ENCODE data around the gene ZWILCH.
"Not testable (repeated sequence)": the region's sequence is repeated elsewhere in the genome, so short reads cannot be mapped to it uniquely, and the experiment has no call there.

The ZWILCH gene

DNA sequence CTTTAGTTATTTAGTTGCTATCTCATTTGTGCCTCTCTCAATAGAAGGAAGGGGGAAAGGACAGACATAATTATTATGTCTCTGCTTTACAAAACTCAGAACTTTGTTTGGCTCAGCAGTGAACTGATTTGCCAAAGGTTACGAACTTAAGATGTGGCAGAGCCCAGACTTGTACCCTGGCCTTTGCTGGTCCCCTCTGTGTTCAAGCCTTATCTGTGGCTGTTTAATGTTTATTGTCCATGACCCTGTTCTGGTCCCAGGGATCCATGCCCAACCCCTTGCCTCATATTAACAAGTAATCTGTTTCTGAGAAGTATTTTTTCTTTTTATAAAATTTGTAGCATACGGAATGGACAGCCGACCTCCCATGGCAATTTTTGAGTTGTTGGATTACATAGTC, 18.2 kb upstream of the ZWILCH start:
- DNase-seq: no peak

DNA sequence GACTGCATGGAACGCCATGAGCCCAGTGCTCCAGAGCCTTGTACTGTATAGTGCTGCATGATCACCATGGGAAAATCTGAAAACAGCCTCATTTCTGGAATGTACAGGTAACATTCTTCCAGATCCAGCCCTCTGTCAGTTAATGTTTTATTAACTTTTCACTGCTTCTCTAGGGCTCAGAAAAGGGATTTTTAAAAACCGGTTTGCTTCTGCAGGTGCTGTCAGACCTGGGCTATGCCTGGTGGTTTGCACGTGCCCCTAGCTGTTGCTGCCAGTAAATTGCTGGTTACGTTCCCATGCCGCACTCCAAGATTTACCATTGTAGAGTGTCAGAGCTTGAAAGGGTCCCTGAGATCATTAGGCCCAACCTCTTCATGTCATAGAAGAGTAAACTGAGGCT, 16.6 kb upstream of the ZWILCH start:
- DNase-seq: no peak

DNA sequence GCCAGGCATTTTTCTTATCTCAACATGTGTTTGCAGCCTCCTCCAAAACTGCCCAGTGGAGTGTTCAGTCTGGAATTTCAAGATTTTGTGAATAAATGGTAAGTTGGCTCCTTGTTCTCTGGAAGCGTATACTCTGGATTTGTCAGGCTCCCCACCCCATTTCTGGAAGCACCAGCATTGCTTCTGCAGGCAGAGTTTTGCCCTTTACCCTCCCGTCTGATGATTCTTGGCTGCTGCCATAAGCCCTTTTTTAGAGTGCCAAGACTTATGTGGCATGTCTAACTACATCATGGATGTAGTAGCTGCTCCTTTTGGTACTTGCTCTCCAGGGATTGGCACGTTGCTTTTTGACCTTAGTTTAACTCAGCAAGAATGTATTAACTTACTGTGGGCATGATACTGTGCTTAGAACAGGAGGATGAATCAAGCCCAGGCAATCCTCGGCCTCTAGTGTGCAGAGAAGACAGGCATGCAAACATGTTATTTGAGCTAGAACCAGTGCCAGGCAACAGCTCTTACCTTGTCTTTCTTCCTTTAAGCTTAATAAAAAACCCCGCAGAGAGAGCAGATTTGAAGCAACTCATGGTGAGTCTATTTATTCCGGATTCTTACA, 15.8 kb upstream of the ZWILCH start:
- DNase-seq: no peak

DNA sequence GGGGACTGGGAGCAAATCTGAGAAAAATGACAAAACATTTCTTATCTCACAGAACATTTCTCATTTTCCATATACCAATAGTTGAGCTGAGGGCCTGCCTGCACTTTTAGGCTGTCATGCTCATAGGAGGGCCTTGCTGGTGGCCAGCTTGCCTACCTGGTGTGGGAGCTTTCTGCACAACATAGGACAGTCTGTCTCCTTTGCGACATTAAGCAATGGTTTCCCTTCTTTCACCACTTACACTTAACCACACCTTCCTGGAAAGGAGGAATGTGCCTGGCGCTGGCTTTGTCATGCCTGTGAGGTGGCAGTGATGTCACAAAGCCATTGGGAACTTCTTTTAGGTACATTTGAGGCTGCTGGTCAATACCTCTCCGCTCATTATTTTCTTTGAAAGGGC, 13.3 kb upstream of the ZWILCH start:
- no peak for DNase-seq

DNA sequence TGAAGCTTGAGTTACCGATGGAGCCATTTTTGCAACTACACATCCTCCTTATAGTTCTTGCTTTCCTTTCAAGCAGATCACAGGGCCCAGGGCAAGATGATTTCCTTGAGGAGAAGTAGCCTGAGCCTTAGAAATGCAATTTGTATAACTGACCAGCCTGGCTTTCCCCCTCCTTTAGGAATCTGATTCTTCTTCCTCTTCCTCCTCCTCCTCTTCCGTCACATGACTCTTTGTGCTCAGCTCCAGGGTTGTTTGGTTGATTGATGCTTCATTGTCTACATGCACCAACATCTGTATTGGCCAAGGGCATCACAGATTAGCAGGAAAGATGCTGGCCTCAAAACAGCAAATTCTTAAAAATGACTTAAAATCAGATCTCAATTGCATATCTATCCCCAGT, 10.9 kb upstream of the ZWILCH start:
- DNase-seq: no peak

DNA sequence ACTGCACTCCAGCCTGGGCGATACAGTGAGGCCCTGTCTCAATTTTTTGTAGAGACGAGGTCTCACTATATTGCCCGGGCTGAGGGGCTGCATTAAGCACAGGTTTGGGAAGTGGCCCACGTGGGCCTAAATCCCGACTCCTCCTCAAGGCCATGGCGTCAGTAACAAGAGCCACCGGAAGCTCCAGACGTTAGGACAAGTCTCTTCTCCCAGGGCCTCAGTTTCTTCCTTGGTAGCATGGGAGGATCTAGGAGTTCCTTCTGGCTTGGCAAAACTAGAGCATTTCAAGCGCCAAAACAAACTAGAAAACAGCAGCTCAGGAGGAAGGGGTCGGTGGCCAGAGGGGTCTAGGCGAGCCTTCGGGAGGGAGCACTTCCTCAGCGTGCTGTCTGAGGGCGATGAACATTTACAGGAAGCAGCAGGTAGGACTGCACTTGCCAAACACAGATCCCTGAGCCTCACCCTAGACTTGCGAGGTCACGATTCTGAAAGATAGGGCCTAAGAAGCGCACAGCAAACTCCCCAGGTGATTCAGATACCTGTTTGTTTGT, 8.1 kb upstream of the ZWILCH start:
- DNase-seq: no peak

DNA sequence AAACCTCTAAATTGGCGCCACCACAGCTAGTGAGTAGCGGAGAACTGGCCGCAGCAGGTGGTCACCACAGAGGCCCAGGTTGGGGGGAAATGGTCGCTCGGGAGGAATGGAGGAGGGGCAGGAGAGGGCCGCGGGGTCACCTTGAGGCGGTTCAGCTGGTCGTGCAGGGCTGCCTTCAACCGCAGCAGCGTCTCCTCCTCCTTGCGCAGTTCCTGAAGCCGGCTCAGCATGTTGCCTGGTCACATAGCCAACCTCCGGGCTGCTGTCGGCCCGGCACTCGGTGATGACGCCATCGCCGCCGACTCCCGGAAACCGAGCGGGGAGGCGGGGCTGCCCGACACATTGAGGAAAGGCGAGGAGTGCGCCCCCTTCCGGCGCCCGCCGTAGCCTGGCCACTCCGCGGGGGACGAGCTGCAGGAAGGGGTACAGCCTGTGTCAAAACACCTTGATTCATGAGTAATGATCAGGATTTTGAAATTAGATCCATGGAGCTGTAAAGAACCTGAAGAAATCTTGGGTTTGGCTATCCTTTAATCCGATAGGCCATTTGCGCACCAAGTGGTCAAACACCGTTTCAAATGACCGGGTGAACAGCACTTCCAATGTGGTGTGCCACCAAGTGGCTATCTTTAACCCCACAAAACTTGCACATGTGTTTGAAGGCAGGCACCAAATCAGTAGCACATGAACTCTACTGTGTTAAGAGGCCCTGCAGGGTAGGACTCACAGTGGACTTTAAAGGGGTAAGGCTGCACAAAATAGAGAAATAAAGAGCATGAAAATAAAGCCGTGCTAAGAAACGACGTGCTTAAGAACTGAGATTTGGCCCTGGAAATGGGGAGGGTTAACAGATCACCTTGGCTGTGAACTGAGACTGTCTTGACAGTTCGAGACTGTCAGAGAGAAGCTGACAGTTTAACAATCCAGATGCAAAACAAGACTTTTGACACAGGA, 7.3 kb upstream of the ZWILCH start, which contains the start of gene SNAPC5:
Gene SNAPC5 (minus strand): TSS at position 261 of the 954 bp plus-strand sequence. CDS start 31 bp downstream, at position 230.
- DNase-seq: peak; percentile 95

DNA sequence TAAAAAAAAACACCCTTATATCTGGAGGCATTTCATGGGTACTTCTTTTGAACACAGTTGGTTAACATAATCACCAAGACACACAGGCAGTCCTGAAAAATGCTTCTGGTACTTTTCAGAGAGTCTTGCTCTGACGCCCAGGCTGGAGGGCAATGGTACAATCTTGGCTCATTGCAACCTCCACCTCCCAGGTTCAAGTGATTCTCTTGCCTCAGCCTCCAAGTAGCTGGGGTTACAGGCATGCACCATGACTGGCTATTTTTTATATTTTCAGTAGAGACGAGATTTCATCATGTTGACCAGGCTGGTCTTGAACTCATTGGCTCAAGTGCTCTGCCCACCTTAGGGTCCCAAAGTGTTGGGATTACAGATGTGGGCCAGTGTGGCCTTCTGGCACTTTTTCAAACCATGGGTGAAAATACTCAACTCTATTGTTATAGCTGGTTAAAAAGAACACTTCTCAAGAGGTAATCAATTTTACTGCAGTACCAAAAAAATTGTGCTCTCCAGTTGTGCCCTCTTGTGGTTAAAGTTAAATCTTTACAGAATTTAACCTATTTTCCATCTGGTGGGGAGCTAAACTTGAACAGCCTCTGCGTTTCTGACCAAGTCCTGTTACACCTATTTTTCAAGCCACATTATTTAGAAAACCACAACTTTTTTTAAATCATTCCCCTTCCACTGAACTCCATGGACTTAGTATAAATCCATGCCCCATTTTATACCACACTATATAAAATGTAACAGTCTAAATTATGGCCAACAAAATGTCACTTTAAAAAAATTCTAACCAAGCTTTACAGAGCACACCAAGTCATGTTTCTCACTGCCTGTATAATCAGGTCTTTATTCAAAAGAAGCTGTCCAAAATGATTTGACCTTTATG, 6.4 kb upstream of the ZWILCH start:
- peak; percentile 19 for DNase-seq

DNA sequence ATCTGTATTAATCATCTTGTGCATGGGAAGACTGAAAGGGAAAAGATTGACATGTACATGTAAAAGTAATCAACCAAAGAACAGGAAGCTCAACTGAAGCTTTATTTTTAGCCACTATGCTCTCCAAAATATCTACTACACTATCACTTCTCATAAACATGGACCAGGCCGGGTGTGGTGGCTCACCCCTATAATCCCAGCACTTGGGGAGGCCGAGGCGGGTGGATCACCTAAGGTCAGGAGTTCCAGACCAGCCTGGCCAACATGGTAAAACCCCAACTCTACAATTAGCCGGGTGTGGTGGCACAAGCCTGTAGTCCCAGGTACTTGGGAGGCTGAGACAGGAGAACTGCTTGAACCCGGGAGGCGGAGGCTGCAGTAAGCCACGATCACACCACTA, 4.8 kb upstream of the ZWILCH start:
- not testable (repeated sequence) for DNase-seq

DNA sequence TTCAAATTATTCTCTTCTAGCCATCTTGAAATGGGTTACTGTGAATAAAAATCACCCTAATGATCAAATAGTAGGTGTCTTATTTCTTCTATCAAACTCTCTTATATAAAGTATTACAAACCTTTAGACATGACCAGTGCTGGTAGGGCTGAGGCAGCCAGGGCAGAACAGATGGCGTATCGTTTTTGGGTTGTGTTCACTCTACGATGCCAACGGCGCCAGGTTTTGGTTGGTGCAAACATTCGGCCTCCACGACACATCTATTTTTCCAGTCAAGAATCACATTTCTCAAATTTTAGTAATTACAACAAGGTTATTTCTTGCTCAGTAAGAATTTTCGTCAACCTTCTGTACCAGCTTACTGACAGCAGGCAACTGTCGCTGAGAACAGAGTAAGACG, 2.6 kb upstream of the ZWILCH start:
- no peak for DNase-seq

DNA sequence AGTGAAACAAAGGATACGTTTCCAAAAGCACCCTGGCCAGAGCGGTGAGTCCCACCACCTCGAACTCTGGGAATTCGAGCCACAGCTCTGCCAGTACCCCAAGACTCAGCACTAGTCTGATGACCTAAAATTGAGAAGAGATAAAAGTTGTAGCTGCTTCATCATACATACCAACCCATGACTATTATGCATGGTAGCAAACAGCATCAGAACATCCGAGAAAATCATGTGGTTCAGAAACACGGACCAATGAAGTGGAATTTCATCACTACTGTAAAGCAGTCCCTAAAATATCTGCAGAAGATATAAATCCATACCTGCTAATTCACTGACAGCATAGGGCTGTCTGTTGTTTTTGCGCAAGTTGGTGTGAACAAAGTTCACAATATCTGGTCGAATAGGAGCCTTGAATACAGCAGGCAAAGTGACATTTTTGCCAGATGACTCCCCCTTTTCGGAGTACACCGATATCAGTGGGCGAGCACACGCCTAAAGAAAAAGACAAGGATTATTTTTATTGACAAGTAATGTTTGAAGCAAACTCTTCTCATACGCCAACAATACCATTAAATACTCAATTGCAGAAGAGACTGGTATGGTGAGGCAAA, 2.0 kb upstream of the ZWILCH start:
- not testable (repeated sequence) for DNase-seq

DNA sequence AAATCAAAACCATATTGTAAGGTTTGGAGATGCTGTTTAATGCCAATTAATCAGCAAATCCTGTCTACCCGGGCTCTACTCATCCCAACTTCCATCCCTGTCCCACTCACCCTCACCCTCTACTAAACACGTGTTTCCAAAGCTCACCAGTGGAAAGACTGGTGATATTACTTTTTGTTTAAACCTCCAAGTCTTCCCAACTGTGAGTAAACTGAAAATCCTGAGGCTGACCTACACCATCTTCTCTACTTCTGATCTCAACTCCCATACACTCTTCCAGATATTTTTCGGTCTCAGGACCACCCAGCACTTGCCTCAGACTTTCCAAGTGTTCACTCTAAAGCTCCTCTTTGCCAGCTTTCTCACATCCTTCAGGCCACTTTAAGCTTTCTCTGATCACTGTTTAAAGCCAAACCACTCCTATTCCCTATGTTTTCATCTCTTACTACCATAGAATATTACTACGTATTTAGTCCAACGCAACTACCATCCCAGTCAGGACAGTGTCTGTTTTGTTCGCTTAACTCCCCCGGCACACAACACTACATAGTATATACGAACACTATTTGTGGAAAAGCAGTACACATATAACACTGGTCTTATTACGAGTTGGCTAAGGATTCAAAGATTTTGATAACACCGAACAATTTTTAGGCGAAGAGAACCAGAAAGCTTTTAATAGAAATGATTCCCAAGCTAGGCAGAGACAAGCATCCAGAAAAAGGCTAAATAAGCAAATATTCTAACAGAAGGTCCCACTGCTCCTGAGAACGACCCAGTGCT, 1.2 kb upstream of the ZWILCH start:
- no peak for DNase-seq

DNA sequence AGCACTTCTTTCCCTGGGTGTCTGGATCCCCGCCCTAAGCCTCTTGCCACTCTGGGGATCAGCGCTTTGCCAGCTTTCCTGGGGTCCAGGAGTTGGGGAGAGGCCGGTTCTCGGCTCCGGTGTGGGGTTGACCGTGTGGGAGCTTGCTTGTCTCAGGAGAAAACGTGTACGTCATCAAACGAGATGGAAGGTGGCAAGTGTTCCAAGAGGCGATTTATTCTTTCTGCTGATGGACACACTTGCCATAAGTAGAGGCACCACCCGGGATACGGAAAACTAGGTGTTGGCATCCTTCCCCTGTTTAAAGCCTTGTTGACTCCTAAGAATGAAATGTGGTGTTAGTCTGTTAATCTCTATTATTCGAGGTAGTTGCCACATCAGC, 295 bp downstream of the ZWILCH start:
- no peak for DNase-seq

DNA sequence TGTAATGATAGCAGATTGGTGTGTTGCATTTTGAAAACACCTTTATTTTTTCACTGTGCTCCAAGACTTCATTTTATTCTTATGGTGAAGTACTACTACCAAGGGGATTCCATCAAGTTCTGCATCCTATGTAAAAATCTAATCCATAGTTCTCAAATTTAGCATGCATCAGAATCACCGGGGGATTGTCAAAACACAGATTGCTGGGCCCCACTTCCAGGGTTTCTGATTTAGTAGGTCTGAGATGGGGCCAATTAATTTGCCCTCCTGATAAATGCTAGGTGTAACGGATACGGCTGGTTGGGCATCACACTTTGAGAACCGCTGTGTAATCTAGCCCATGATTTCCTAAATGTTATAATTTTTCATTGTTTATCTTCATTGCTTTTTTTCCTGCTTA, 692 bp downstream of the ZWILCH start:
- no peak for DNase-seq

DNA sequence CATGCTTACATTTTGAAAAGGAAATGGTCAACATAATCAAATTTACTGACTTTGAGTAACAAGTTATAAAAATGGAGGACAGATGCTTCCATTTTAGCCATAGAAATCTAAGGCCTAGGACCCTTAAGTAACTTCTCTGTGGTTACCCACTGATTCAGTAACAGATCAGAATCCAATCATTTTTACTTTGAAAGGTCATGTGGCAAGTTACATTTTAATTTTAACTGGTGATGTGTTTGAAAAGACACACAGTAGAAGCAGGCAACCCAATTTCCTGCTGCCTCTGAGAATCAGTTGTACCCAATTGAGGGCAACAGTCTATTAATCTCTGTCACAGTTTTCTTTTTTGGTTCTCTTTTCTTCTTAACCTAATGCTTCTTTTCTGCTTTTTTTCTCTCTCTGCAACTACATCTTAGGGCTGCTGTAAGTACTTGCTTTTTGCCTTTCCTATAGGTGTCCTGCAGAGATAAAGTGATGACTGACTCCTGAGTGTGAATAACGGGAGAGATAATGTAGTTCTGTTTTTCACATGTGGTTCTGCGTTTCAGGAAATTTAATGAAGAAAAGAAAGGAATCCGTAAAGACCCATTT, 3.3 kb downstream of the ZWILCH start:
- DNase-seq: no peak

DNA sequence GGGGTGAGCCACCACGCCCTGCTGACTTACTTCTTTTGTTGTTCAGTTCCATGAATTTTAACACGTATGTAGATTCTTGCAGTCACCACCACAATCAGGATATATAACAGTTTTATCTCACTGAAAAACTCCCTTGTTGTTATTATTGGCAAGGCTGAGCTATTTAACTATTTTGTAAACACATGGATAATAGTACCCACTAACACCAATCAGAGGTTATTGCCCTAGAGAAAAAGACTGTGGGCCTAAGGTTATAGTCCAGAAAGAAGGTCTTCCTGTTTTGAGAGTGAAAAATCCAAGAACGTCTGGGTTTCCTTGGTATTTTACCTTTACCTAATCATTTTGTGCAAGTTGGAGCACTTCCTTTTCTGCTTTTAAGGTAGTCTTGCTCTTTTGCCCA, 9.5 kb downstream of the ZWILCH start:
- DNase-seq: no peak

DNA sequence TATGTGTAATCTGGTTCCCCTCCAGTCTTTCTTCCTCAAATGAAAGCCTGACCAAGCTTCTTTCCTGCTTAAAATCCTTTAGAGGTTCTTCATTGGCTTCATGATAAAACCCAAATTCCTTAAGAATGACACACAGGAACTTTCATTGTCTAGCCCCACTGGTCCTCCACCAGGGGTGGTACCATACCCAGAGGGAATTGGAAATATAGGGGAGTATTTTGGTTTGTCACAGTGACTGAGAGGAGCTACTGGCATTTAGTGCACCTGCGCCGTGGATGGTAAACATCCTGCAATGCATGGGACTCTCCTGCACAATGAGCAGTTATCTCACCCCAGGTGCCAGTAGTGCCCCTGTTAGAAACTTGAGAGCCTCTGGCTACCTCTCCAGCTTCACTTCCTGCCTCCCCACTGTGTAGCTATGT, 10.8 kb downstream of the ZWILCH start:
- DNase-seq: no peak

DNA sequence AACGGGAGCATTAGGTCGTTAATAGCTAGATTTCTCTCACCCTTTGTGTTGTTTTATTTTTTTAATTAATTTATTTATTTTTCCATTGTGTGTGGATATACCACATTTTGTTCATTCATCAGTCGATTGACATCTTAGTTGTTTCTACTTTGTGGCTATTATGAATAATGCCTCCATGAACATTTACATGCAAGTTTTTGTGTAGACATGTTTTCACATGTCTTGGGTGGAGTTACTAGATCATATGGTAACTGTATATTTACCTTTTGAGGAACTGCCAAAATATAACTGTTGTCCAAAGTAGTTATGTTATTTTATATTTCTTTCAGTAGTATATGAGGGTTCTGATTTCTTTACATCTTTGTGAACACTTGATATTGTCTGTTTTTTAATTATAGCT, 18.8 kb downstream of the ZWILCH start:
- DNase-seq: no peak

DNA sequence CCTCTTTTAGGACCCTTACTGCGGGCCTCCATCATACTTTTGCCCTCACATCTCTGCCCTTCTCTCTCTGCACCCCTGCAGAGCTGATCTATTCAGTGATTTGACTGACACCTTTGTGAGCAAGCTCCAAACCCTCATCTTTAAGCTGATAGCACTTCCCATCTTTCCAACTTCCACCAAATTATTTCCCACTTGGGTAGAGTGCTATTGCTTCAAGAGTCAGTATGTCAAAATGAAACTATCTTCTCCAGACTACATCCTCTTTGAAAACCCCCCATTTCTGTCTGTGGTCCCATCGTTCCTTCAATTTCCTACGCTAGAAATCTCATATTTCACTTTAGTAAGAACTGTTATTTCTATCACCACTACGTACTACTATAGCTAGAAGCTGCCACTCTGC, 19.7 kb downstream of the ZWILCH start:
- DNase-seq: no peak

DNA sequence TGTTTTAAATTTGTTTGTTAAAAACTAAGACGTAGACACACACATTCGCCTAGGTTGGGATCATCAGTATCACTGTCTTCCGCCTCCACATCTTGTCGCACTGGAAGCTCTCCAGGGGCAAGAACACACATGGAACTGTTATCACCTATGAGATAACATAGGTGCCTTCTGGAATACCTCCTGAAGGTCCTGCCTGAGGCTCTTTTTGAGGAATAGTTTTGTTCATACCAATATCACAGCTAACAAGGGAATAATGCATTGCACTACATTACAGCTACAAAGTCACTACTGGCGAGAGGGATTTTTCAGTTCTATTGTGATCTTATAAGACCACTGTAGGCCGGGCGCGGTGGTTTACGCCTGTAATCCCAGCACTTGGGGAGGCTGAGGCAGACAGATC, 29.9 kb downstream of the ZWILCH start:
- no peak for DNase-seq

DNA sequence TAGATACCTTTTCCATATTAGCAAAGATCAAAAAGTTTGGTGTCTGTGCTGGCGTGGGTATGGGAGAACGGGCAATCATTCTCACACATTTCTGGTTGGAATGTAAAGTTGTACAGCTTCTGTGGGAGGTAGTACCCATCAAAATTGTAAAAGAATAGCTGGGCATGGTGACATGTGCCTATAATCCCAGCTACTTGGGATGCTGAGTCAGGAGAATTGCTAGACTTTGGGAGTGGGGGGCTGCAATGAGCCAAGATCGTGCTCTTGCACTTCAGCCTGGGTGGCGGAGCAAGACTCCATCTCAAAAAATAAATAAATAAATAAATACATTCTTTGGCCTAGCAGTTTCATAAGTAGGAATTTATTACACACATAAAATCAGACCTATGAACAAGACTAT, 37.8 kb downstream of the ZWILCH start:
- no peak for DNase-seq
